ENCODE results near the gene CNTNAP2.
"Not testable (repeated sequence)": the region's sequence is repeated elsewhere in the genome, so short reads cannot be mapped to it uniquely, and the experiment has no call there.

Gene CNTNAP2

GRCh38 chr7:146172112-146172511, 55.5 kb downstream of the CNTNAP2 start:
- no peak for DNase-seq

GRCh38 chr7:146175716-146176115, 59.1 kb downstream of the CNTNAP2 start:
- no peak for DNase-seq

- peak; percentile 57 for DNase-seq
Observed at GRCh38 chr7:146176860-146177259, 60.3 kb downstream of the CNTNAP2 start.

- no peak for DNase-seq
Observed at GRCh38 chr7:146177301-146177700, 60.7 kb downstream of the CNTNAP2 start.

- DNase-seq = no peak
Observed at GRCh38 chr7:146185844-146186243, 69.2 kb downstream of the CNTNAP2 start.

GRCh38 chr7:146191428-146191827, 74.8 kb downstream of the CNTNAP2 start:
- not testable (repeated sequence) for DNase-seq

GRCh38 chr7:146201945-146202344, 85.3 kb downstream of the CNTNAP2 start:
- DNase-seq = no peak

- no peak for DNase-seq
Observed at GRCh38 chr7:146206270-146206669, 89.7 kb downstream of the CNTNAP2 start.

GRCh38 chr7:146208492-146208891, 91.9 kb downstream of the CNTNAP2 start:
- no peak for DNase-seq

- DNase-seq = no peak
Observed at GRCh38 chr7:146214842-146215241, 98.2 kb downstream of the CNTNAP2 start.

- no peak for DNase-seq
Observed at GRCh38 chr7:146216396-146217041, 99.9 kb downstream of the CNTNAP2 start.

- DNase-seq = no peak
Observed at GRCh38 chr7:146223851-146224250, 107.2 kb downstream of the CNTNAP2 start.

GRCh38 chr7:146232604-146233003, 116.0 kb downstream of the CNTNAP2 start:
- no peak for DNase-seq

GRCh38 chr7:146235195-146235594, 118.6 kb downstream of the CNTNAP2 start:
- DNase-seq = no peak

- DNase-seq = no peak
Observed at GRCh38 chr7:146242661-146243060, 126.1 kb downstream of the CNTNAP2 start.

- not testable (repeated sequence) for DNase-seq
Observed at GRCh38 chr7:146247991-146248390, 131.4 kb downstream of the CNTNAP2 start.

- DNase-seq = not testable (repeated sequence)
Observed at GRCh38 chr7:146248744-146249143, 132.1 kb downstream of the CNTNAP2 start.

- DNase-seq = no peak
Observed at GRCh38 chr7:146249272-146249671, 132.7 kb downstream of the CNTNAP2 start.

- DNase-seq = no peak
Observed at GRCh38 chr7:146255609-146256008, 139.0 kb downstream of the CNTNAP2 start.

- DNase-seq = no peak
Observed at GRCh38 chr7:146262527-146262926, 145.9 kb downstream of the CNTNAP2 start.

GRCh38 chr7:146276888-146277287, 160.3 kb downstream of the CNTNAP2 start:
- no peak for DNase-seq

GRCh38 chr7:146285418-146285817, 168.8 kb downstream of the CNTNAP2 start:
- no peak for DNase-seq

GRCh38 chr7:146290746-146291145, 174.1 kb downstream of the CNTNAP2 start:
- no peak for DNase-seq

- no peak for DNase-seq
Observed at GRCh38 chr7:146291900-146292299, 175.3 kb downstream of the CNTNAP2 start.

- DNase-seq = no peak
Observed at GRCh38 chr7:146296028-146296427, 179.4 kb downstream of the CNTNAP2 start.
